ENCODE data around the gene SNRNP70. TPM values are rescaled to one million over a fixed set of nuclear protein-coding genes. Genes with fewer than 3 reads are reported as not detected.

SNRNP70 gene
- total and polyA plus RNA-seq, 2 of the 13 experiments (the other 11 are each of a cell fraction or from before 2014, with no cell fraction given), result 150 to 210 TPM

DNA sequence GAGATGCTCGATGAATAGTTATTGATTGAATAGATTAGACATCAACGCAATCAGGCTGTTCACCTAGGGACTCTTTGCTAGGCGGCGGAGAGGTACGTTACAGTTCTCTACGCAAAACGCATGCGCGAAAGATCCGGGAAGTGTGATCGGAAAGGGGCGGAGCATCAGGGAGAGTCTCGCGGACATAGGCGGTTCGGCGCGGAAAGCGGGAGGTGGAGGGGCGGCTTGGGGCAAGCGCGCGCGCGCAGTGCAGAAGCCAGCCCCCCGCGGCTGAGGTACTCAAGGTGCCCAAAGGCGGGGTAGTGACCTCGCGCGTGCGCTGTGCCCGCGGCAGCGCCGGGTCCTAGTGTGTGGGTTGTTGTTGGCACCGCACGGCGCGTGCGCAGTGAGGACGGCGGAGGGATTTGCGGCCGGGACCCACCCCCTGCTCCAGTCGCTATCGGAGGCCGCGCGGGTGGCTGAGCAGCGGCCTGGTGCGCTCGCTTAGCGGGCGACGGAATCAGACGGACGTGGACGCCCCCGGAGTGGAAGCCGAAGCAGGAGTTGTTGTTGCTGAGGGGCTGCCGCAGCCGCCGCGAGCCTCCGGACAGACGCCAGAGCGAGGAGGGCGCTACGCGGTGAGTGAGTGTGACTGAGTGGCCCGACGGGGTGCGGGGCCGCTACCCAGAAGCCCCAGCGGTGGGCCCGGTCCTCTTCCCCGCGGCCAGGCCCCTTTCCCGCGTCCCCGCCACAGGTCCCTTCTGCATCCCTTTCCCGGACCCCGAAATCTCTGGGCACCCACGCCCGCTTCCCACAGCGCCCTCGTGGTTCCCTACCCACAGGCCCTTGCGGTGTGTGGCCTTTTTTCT, at the start of gene SNRNP70 (continued):
- TF ChIP-seq, protein P1, sequence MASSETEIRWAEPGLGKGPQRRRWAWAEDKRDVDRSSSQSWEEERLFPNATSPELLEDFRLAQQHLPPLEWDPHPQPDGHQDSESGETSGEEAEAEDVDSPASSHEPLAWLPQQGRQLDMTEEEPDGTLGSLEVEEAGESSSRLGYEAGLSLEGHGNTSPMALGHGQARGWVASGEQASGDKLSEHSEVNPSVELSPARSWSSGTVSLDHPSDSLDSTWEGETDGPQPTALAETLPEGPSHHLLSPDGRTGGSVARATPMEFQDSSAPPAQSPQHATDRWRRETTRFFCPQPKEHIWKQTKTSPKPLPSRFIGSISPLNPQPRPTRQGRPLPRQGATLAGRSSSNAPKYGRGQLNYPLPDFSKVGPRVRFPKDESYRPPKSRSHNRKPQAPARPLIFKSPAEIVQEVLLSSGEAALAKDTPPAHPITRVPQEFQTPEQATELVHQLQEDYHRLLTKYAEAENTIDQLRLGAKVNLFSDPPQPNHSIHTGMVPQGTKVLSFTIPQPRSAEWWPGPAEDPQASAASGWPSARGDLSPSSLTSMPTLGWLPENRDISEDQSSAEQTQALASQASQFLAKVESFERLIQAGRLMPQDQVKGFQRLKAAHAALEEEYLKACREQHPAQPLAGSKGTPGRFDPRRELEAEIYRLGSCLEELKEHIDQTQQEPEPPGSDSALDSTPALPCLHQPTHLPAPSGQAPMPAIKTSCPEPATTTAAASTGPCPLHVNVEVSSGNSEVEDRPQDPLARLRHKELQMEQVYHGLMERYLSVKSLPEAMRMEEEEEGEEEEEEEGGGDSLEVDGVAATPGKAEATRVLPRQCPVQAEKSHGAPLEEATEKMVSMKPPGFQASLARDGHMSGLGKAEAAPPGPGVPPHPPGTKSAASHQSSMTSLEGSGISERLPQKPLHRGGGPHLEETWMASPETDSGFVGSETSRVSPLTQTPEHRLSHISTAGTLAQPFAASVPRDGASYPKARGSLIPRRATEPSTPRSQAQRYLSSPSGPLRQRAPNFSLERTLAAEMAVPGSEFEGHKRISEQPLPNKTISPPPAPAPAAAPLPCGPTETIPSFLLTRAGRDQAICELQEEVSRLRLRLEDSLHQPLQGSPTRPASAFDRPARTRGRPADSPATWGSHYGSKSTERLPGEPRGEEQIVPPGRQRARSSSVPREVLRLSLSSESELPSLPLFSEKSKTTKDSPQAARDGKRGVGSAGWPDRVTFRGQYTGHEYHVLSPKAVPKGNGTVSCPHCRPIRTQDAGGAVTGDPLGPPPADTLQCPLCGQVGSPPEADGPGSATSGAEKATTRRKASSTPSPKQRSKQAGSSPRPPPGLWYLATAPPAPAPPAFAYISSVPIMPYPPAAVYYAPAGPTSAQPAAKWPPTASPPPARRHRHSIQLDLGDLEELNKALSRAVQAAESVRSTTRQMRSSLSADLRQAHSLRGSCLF (CRISPR knock-in tag; IDR thresholded peaks at IDR 0.05; ENCODE audit: borderline replicate concordance), result no peak
- TF ChIP-seq ZNF430 (CRISPR knock-in tag; IDR thresholded peaks at IDR 0.05) (no peak; the same call in 1 of the 2 replicates), NFYC (CRISPR knock-in tag; IDR thresholded peaks at IDR 0.05) (peak; percentile 25; the same call in 1 of the 2 replicates), CEBPG (CRISPR knock-in tag; IDR thresholded peaks at IDR 0.05) (peak; percentile 47), ZNF839 (CRISPR knock-in tag; IDR thresholded peaks at IDR 0.05; ENCODE audit: borderline replicate concordance) (no peak), RBM39 (IDR thresholded peaks at IDR 0.05; ENCODE audit: low read depth, low read length, poor library complexity, severe bottlenecking) (peak; percentile 93)
- TF ChIP-seq, protein P2, sequence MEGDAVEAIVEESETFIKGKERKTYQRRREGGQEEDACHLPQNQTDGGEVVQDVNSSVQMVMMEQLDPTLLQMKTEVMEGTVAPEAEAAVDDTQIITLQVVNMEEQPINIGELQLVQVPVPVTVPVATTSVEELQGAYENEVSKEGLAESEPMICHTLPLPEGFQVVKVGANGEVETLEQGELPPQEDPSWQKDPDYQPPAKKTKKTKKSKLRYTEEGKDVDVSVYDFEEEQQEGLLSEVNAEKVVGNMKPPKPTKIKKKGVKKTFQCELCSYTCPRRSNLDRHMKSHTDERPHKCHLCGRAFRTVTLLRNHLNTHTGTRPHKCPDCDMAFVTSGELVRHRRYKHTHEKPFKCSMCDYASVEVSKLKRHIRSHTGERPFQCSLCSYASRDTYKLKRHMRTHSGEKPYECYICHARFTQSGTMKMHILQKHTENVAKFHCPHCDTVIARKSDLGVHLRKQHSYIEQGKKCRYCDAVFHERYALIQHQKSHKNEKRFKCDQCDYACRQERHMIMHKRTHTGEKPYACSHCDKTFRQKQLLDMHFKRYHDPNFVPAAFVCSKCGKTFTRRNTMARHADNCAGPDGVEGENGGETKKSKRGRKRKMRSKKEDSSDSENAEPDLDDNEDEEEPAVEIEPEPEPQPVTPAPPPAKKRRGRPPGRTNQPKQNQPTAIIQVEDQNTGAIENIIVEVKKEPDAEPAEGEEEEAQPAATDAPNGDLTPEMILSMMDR (CRISPR knock-in tag; IDR thresholded peaks at IDR 0.05), result 0 out of 2 replicates have a peak, but pooled peaks have one; percentile 11
- TF ChIP-seq, protein P3, sequence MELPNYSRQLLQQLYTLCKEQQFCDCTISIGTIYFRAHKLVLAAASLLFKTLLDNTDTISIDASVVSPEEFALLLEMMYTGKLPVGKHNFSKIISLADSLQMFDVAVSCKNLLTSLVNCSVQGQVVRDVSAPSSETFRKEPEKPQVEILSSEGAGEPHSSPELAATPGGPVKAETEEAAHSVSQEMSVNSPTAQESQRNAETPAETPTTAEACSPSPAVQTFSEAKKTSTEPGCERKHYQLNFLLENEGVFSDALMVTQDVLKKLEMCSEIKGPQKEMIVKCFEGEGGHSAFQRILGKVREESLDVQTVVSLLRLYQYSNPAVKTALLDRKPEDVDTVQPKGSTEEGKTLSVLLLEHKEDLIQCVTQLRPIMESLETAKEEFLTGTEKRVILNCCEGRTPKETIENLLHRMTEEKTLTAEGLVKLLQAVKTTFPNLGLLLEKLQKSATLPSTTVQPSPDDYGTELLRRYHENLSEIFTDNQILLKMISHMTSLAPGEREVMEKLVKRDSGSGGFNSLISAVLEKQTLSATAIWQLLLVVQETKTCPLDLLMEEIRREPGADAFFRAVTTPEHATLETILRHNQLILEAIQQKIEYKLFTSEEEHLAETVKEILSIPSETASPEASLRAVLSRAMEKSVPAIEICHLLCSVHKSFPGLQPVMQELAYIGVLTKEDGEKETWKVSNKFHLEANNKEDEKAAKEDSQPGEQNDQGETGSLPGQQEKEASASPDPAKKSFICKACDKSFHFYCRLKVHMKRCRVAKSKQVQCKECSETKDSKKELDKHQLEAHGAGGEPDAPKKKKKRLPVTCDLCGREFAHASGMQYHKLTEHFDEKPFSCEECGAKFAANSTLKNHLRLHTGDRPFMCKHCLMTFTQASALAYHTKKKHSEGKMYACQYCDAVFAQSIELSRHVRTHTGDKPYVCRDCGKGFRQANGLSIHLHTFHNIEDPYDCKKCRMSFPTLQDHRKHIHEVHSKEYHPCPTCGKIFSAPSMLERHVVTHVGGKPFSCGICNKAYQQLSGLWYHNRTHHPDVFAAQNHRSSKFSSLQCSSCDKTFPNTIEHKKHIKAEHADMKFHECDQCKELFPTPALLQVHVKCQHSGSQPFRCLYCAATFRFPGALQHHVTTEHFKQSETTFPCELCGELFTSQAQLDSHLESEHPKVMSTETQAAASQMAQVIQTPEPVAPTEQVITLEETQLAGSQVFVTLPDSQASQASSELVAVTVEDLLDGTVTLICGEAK (IDR thresholded peaks at IDR 0.05), result no peak
- TF ChIP-seq, protein P3 (CRISPR knock-in tag; IDR thresholded peaks at IDR 0.05), result peak; percentile 82
- TF ChIP-seq, protein P4, sequence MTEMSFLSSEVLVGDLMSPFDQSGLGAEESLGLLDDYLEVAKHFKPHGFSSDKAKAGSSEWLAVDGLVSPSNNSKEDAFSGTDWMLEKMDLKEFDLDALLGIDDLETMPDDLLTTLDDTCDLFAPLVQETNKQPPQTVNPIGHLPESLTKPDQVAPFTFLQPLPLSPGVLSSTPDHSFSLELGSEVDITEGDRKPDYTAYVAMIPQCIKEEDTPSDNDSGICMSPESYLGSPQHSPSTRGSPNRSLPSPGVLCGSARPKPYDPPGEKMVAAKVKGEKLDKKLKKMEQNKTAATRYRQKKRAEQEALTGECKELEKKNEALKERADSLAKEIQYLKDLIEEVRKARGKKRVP (CRISPR knock-in tag; IDR thresholded peaks at IDR 0.05), result no peak
